Measurements from ENCODE around the gene SND1. TPM values are rescaled to one million over a fixed set of nuclear protein-coding genes. Genes with fewer than 3 reads are reported as not detected.

SND1 gene
- total RNA-seq, 1 experiment from 2014 or later, result 218 TPM

GRCh38 chr7:127638197-127638596 lies 13.8 kb upstream of the SND1 start:
- H3K14ac ChIP-seq (ENCODE audit: insufficient read depth, low read length), result no peak overlapping the region
- H2AK5ac ChIP-seq (ENCODE audit: insufficient read length, low read length), result no peak overlapping the region
- Mint-ChIP-seq H3K9me3 (no peaks in the 10 kb centered on the region), H3K4me1 (peaks cover 8% of the 10 kb centered on the region in 2 experiments), H3K27me3 (ENCODE audit: low read depth) (peaks cover 9% of the 10 kb centered on the region), H3K36me3 (ENCODE audit: insufficient read depth in 1 of 3, low read depth in 3 of 3) (no peaks in the 10 kb centered on the region), H3K27ac (no peak overlapping the region), H3K4me3 (no peak overlapping the region)
- H3K56ac ChIP-seq (ENCODE audit: insufficient read length, low read depth, low read length), result no peak overlapping the region
- H2BK120ac ChIP-seq (ENCODE audit: low read depth, low read length, poor library complexity, severe bottlenecking), result no peak overlapping the region
- no peak overlapping the region for H2BK15ac ChIP-seq (ENCODE audit: low read depth, low read length)
- no peak for TF ChIP-seq CTCF (conservative IDR thresholded peaks at IDR 0.05)
- no peak overlapping the region for H3K18ac ChIP-seq (ENCODE audit: insufficient read length, low read depth, low read length)
- no peak overlapping the region for H2BK5ac ChIP-seq (ENCODE audit: insufficient read length, low read length)
- H3T11ph ChIP-seq (ENCODE audit: low read length), result no peak overlapping the region
- H3K4me2 ChIP-seq (ENCODE audit: insufficient read depth, insufficient read length, low read length), result no peak overlapping the region
- H2BK20ac ChIP-seq (ENCODE audit: low read depth, low read length, poor library complexity, severe bottlenecking), result no peak overlapping the region
- DNase-seq, result no peak
- H3K23ac ChIP-seq (ENCODE audit: insufficient read length, low read depth, low read length), result no peak overlapping the region
- H3K27me3 ChIP-seq (ENCODE audit: insufficient read depth, low read length), result no peaks in the 10 kb centered on the region
- no peak overlapping the region for H2BK12ac ChIP-seq (ENCODE audit: insufficient read length, low read depth, low read length)
- H2AFZ ChIP-seq (ENCODE audit: low read length), result no peak overlapping the region
- H4K91ac ChIP-seq (ENCODE audit: insufficient read length, low read depth, low read length), result no peak overlapping the region
- H3K79me1 ChIP-seq (ENCODE audit: insufficient read depth, low read depth, low read length, poor library complexity, severe bottlenecking), result no peaks in the 10 kb centered on the region
- no peaks in the 10 kb centered on the region for H4K20me1 ChIP-seq (ENCODE audit: control insufficient read depth, insufficient read depth, insufficient read length)
- no peak overlapping the region for H3K9ac ChIP-seq (ENCODE audit: extremely low read depth, insufficient read length, low read length)
- no peak overlapping the region for H3K27ac ChIP-seq (ENCODE audit: insufficient read length, low read depth, low read length)
- H4K8ac ChIP-seq (replicated peaks; ENCODE audit: insufficient read length, low read depth, low read length), result no peak overlapping the region
- H3K4me1 ChIP-seq (ENCODE audit: insufficient read depth, low read length), result no peaks in the 10 kb centered on the region
- no peaks in the 10 kb centered on the region for H3K79me2 ChIP-seq (ENCODE audit: insufficient read depth, low read length)
- no peak overlapping the region for H4K5ac ChIP-seq (ENCODE audit: insufficient read length, low read depth, low read length)
- no peaks in the 10 kb centered on the region for H3K23me2 ChIP-seq (ENCODE audit: insufficient read length, low read depth, low read length, poor library complexity, severe bottlenecking)
- H3K9me3 ChIP-seq (ENCODE audit: control insufficient read depth, low read depth, low read length), result no peaks in the 10 kb centered on the region
- no peak overlapping the region for H3K4ac ChIP-seq (ENCODE audit: low read depth, low read length)

Data from H9 (cell line).